Endothelial cell of umbilical vein (primary cell): ENCODE measurements around the gene SEPTIN3. TPM values are rescaled to one million over a fixed set of nuclear protein-coding genes. Genes with fewer than 3 reads are reported as not detected.

ENCODE experiments used
- BruUV-seq: library from RNA; stranded (reverse); fragments of 400-500 nt; replicated peaks from 2 replicates; lab custom pipeline; 2021; lab: Mats Ljungman, UMichigan
- CTCF ChIA-PET: fragments of 300-600, 350-600 bp; sonication (Branson Sonifier 250); formaldehyde crosslinking; loops from one replicate; lab custom pipeline; 2021; ENCODE audit warnings: antibody characterized with exemption, inconsistent platforms; lab: Charles Lee
- POLR2A ChIA-PET: fragments of 300-600, 350-600 bp; sonication (Branson Sonifier 250); formaldehyde crosslinking; loops from one replicate; lab custom pipeline; 2021; ENCODE audit warnings: antibody characterized with exemption, inconsistent platforms; lab: Charles Lee
- DNase-seq: peaks from one replicate; pipeline ENCODE4 v3.0.0-alpha.2; 2011; ENCODE audit warnings: low read depth, low spot score
- FAIRE-seq: peaks from 2 replicates; lab custom pipeline; 2011; peaks lifted over from hg19 to GRCh38; lab: Jason Lieb, UNC
- H2AFZ ChIP-seq: 2 replicates; pipeline ENCODE4 v1.6.0; 2012; ENCODE audit warnings: low read depth, low read length, control low read depth, inconsistent platforms
- H3K27ac ChIP-seq: 2 replicates; pipeline ENCODE4 v1.5.1; 2011; ENCODE audit warnings: low read depth, mild to moderate bottlenecking, control low read depth, low read length, moderate library complexity; ENCODE audit not compliant: insufficient read depth
- H3K27me3 ChIP-seq, 2 experiments: 2 replicates each; pipeline versions ENCODE4 v1.6.0 to v1.6.1; 2011; ENCODE audit warnings: low read length in 2 of 2, mixed read lengths in 1 of 2; ENCODE audit not compliant: control insufficient read depth in 2 of 2, insufficient read depth in 2 of 2
- H3K36me3 ChIP-seq, 2 experiments: 2 replicates in 1 of 2; 3 replicates in 1 of 2; pipeline ENCODE4 v1.5.1; 2011; ENCODE audit warnings: low read length in 2 of 2, mild to moderate bottlenecking in 1 of 2, moderate library complexity in 1 of 2; ENCODE audit not compliant: control insufficient read depth in 2 of 2, insufficient read depth in 2 of 2; ENCODE audit errors: extremely low read depth in 1 of 2
- H3K4me1 ChIP-seq: 3 replicates; pipeline ENCODE4 v1.5.1; 2011; ENCODE audit warnings: mild to moderate bottlenecking, low read length; ENCODE audit not compliant: control insufficient read depth, insufficient read depth; ENCODE audit errors: extremely low read depth
- H3K4me2 ChIP-seq: 2 replicates; pipeline ENCODE4 v1.6.1; 2011; ENCODE audit warnings: low read length, control low read depth, mixed read lengths; ENCODE audit not compliant: insufficient read depth
- H3K4me3 ChIP-seq, 3 experiments: fragments of 200-600 bp in 1 of 3; sonication (generic), shearing (Covaris generic) in 1 of 3; replicated peaks in 1 of 3; 2 replicates each; pipeline ENCODE4 v1.5.1; 2011 to 2016; ENCODE audit warnings: control low read depth in 3 of 3, low read length in 3 of 3, mild to moderate bottlenecking in 2 of 3, inconsistent platforms in 1 of 3, low read depth in 1 of 3, moderate library complexity in 1 of 3; ENCODE audit not compliant: insufficient read depth in 1 of 3
- H3K79me2 ChIP-seq: 2 replicates; pipeline ENCODE4 v1.6.0; 2012; ENCODE audit warnings: low read length, inconsistent platforms; ENCODE audit not compliant: control insufficient read depth, insufficient read depth
- H3K9ac ChIP-seq: replicated peaks from 2 replicates; pipeline ENCODE3; 2011; ENCODE audit warnings: low read length, control low read depth; ENCODE audit not compliant: insufficient read depth; ENCODE audit errors: extremely low read depth
- H3K9me1 ChIP-seq: replicated peaks from 3 replicates; pipeline ENCODE4 v1.6.0; 2011; ENCODE audit warnings: mild to moderate bottlenecking, low read length; ENCODE audit not compliant: control insufficient read depth, insufficient read depth; ENCODE audit errors: extremely low read depth
- H3K9me3 ChIP-seq: replicated peaks from 2 replicates; pipeline ENCODE4 v1.5.1; 2012; ENCODE audit warnings: low read length, inconsistent platforms; ENCODE audit not compliant: control insufficient read depth, insufficient read depth
- H4K20me1 ChIP-seq: replicated peaks from 2 replicates; pipeline ENCODE3; 2011; ENCODE audit warnings: mild to moderate bottlenecking, low read length; ENCODE audit not compliant: control insufficient read depth, insufficient read depth; ENCODE audit errors: extremely low read depth
- CTCF ChIP-seq, 2 donors: IDR thresholded peaks; 1 replicate in 1 of 2; 2 replicates in 1 of 2; pipeline ENCODE4 v1.5.1; 2011; ENCODE audit warnings: low read length in 2 of 2, mild to moderate bottlenecking in 2 of 2, moderate library complexity in 2 of 2, control low read depth in 1 of 2, inconsistent platforms in 1 of 2, low read depth in 1 of 2; ENCODE audit not compliant: insufficient read depth in 1 of 2; ENCODE audit errors: extremely low read depth in 1 of 2
- EZH2 ChIP-seq: IDR thresholded peaks from 2 replicates; pipeline ENCODE4 v1.6.1; 2012; ENCODE audit warnings: borderline replicate concordance, low read depth, mild to moderate bottlenecking, moderate library complexity, low read length, inconsistent platforms; ENCODE audit not compliant: severe bottlenecking
- FOS ChIP-seq: IDR thresholded peaks from 2 replicates; pipeline ENCODE4 v1.6.1; 2011; ENCODE audit warnings: mild to moderate bottlenecking, low read length, moderate library complexity, borderline replicate concordance; ENCODE audit not compliant: insufficient read depth
- GATA2 ChIP-seq: IDR thresholded peaks from 2 replicates; pipeline ENCODE4 v1.7.0; 2011; ENCODE audit warnings: low read depth, mild to moderate bottlenecking, moderate library complexity, mixed read lengths, low read length; ENCODE audit not compliant: insufficient read length, insufficient read depth
- JUN ChIP-seq: IDR thresholded peaks from 2 replicates; pipeline ENCODE4 v1.6.1; 2011; ENCODE audit warnings: borderline replicate concordance, low read depth; ENCODE audit not compliant: insufficient read length, insufficient read depth
- MAX ChIP-seq: IDR thresholded peaks from 2 replicates; pipeline ENCODE4 v1.6.1; 2011; ENCODE audit not compliant: insufficient read depth, insufficient read length
- MYC ChIP-seq: IDR thresholded peaks from one replicate; pipeline ENCODE4 v1.6.1; 2011; ENCODE audit warnings: mild to moderate bottlenecking, low read depth, low read length
- POLR2A ChIP-seq: IDR thresholded peaks from 2 replicates; pipeline ENCODE4 v1.6.1; 2012; ENCODE audit warnings: low read depth, mild to moderate bottlenecking, control low read depth, low read length
- POLR2AphosphoS5 ChIP-seq: IDR thresholded peaks from 2 replicates; pipeline ENCODE4 v1.6.1; 2012; ENCODE audit warnings: low read depth, mild to moderate bottlenecking, control low read depth, low read length, moderate library complexity; ENCODE audit not compliant: insufficient read depth
- dilution Hi-C: fragments of 300-500 bp; cut with MboI; formaldehyde crosslinking; loops from one replicate; pipeline ENCODE4 v1.15.0; 2019; ENCODE audit warnings: low sequenced_read_pairs; ENCODE audit not compliant: extremely low pct_ligation_motif_present
- intact Hi-C: fragments of 100-400 bp; cut with micrococcal nuclease; formaldehyde crosslinking; loops from one replicate; pipeline ENCODE4 v1.10.0; 2022
- polyA plus RNA-seq, 4 experiments: library from polyadenylated mRNA; depleted of rRNA in 3 of 4; stranded (reverse) in 3 of 4; unstranded in 1 of 4; fragments of >200 nt; gene quantifications; 2 replicates each; pipeline versions ENCODE4 v1.2.1 to v1.2.3, GENCODE V29; 2011 to 2012; ENCODE audit warnings: missing spikeins in 1 of 4
- total RNA-seq: library from RNA; stranded (reverse); gene quantifications from 2 replicates; pipeline ENCODE4 v1.2.3, GENCODE V29; 2021

The SEPTIN3 gene
- total and polyA plus RNA-seq, 2 donors (not counting 3 experiments of a cell fraction or from before 2014, with no cell fraction given), result 0.08 to 0.18 TPM

- Histone ChIP-seq H3K27ac (no peak overlapping the region), H3K9me3 (no peaks in the 10 kb centered on the region), H3K27me3 (no peaks in the 10 kb centered on the region), H4K20me1 (no peaks in the 10 kb centered on the region), H2AFZ (no peak overlapping the region), H3K79me2 (no peaks in the 10 kb centered on the region), H3K4me2 (no peak overlapping the region), H3K36me3 (no peaks in the 10 kb centered on the region), H3K4me3 (no peak overlapping the region), H3K9me1 (no peaks in the 10 kb centered on the region), H3K4me1 (no peaks in the 10 kb centered on the region), H3K9ac (no peak overlapping the region)
- intact Hi-C loops, result no loop called here
- TF ChIP-seq POLR2AphosphoS5 (no peak), JUN (no peak), FOS (no peak), CTCF (IDR thresholded peaks at IDR 0.05; ENCODE audit: extremely low read depth in 1 of 2, insufficient read depth in 1 of 2, low read depth in 1 of 2, low read length in 2 of 2) (no peak), MYC (no peak), POLR2A (no peak), MAX (no peak), GATA2 (no peak), EZH2 (no peak)
- ChIA-PET CTCF (interaction anchor here (1.0 kb wide), 1 partner anchor 9 kb away, joined by 4 read pairs; no protein-coding TSS in a partner anchor), POLR2A (interaction anchor here (0.7 kb wide), 1 partner anchor 26 kb away, joined by 3 read pairs; no protein-coding TSS in a partner anchor)
- FAIRE-seq (no peak), DNase-seq (no peak)
- no TSS peak for BruUV-seq
- dilution Hi-C loops, result no loop called here
These were observed 37.5 kb upstream of the SEPTIN3 start for GRCh38 chr22:41931701-41932269.
